GM21367 (cell line): ENCODE measurements around the gene M1AP.
"Not testable (repeated sequence)": the region's sequence is repeated elsewhere in the genome, so short reads cannot be mapped to it uniquely, and the experiment has no call there.

Experiments used
- ATAC-seq: cut with Tn5 transposase; IDR thresholded peaks from one replicate; pipeline ENCODE4 v1.9.1; 2021; ENCODE audit not compliant: unreplicated experiment

Gene M1AP

DNA sequence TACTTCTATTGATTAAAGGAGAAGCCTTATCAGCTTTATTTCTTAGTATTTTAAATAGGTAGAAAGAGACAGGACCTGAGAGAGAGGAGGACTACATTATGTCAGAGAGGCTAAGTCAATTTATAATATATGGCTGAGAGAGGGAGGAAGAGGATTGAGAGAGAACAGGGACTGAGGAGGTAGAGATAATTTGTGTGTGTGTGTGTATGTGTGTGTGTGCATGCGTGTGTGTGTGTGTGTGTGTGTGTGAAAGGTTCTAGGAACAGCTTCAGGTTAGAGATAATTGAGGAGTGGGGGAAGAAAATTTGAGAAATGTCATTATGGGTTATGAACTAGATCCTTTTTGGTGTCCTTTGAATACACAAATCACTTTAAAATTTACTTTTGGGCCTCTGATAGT is 78.4 kb downstream of the M1AP start:
- no peak for ATAC-seq

DNA sequence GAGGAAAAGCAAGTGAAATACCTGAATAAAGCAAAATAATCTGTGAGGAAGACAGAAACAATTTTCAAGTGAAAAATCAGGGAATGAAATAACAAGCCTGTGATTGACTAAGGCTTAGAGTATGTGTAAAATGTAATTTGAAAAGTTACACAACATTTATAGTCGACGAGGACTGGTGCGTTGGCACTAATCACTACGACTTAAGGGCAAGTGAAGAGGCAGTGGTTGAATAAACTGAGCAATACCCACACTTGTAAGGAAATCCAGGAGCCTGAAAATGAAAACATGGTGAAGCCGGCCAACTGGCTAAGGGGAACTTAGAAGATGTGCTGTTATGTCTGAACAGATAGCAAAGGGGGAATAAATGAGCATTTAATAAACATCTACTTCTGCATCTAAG is 80.2 kb downstream of the M1AP start:
- no peak for ATAC-seq

DNA sequence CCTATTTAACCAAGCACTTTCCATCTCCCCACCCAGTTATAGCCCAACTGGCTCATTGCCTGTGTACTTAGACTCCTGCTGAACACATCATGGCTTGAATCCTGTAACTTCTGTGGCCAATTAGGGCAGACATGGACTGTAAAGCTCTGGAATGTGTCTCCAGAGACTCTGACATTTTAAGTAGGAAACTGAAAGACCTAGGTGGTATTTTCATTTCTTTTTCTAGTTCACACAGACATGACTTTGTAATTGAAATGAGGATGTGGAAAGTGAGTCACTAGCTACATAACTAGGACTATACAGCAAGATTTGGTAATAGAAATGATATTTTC is 81.4 kb downstream of the M1AP start:
- ATAC-seq, result no peak

DNA sequence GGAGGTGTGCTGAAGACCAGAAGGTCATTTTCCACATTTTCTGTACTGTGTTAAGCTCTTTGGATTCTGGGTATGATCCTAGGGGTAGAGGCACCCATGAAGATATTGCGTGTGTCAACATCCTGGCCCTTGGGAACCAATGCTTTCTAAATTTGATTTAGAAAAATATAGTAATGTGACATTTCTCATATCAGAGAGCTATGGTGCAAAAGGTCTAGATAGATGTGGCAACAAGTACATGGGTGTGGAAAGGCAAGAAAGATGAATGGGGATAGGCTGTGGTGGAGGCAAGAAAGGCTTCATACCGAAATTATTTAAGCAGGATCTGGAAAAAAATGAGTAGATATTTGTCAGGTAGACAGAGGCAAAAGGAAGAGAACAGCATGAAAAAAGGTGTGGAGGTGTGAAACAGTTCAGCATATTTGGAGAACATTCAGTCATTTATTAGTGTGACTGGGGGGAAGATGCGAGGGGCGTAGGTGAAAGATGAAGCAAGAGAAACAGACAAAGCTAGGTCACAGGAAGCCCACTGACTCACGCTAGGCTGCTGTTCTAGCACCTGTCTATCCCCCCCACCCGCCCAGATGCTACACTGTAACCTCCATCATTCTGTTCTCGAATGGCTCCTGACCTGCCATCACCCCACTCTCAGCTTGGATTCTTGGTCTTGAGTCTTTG is 81.9 kb downstream of the M1AP start:
- ATAC-seq, result no peak

DNA sequence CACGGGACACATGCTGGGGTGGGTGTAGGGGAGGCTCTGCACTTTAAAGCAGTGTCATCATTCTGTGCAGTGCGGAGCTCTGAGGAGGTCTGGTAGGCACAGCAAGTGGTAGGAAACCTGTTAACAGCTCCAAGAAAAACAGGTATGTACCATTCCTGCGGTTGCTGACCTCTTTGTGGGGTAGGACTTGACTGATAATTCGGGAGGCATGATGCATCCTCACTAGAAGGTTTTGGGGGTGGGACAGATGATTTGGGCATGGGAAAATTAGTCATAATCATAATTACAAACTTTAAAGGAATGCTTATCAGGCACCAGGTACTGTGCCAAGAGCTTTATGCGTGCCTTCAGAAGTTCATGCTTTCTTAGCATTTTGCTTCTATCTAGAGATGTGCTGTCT is 83.9 kb downstream of the M1AP start:
- ATAC-seq, result no peak

DNA sequence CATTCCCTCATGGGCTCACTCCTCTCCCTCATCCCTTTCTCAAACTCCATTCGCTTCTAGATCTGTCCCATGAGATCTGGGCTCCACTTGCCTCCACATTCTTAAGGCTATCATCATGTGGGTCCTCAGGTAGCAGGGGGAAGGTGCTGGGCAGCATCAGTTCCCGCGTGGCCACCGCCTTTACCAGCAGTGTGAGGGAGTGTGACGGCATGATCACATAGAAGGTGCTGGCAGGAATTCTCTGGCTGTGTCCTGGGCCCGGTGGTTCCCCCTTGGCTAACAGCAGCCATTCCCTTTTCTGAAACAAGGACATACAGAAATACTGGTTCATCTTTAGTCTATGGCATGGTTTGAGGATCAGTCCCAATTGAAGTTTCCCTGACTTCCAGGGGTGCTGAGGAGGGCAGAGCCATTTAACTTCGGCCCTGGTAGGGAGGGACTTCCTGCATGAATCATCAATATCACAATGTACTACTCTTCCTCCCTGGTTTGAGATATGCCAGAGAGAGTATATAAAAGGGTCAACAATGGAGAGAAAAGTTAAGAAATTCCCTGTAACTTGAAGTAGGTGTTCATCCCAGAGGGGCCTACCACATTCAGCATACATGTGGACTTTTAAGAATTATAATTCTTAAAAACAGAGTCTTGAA is 85.9 kb downstream of the M1AP start:
- ATAC-seq, result no peak

DNA sequence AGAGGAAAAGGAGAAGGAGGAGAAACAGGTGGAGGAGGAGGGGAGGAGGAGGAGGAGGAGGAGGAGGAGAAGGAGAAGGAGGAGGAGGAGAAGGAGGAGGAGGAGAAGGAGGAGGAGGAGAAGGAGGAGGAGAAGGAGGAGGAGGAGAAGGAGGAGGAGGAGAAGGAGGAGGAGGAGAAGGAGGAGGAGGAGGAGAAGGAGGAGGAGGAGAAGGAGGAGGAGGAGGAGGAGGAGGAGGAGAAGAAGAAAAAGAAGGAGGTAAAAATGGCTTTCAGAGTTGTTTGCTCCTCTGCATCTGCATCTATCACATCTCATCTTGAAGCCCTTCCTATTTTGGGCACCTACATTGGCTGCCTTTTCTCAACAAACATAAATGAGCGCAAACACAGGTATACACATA is 87.1 kb downstream of the M1AP start:
- ATAC-seq, result not testable (repeated sequence)

DNA sequence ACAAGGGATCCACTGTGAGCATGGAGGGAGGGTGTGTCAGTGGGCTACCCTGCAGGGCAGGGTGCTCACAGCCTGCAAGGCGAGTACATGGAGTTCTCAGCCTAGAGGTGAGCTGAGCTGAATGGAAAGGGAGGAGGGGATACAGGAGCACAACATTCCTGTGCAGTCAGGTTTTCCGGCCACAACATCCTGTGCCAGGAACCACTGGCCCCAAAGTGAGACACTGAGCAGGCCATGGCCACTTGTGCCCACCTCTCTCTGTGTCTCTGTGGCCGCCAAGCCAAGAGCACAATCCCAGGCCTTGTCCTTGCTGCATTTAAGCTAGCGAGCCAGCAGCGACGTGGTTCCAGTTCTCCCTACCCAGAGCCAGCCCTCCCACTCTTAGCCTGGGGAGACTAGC is 87.5 kb downstream of the M1AP start:
- ATAC-seq, result no peak

DNA sequence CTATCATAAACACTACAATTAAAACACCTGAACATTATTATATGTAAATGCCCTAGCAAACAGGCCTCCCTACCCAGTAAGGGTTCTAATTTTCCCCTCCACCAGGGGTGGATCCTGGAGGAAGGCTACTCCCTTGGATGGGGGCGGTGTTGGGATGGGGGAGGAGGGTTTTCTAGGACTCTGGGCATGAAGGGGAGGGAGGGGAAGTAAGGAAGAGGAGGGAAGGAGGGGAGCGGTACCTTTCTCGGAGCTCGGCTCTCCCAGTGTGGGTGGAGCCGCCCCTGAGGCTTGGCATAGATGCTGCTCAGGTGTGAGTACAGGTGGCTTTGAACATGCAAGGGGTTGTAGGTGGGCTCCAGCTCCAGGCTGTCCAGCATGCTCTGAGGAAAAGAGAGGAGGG is 88.2 kb downstream of the M1AP start:
- no peak for ATAC-seq

DNA sequence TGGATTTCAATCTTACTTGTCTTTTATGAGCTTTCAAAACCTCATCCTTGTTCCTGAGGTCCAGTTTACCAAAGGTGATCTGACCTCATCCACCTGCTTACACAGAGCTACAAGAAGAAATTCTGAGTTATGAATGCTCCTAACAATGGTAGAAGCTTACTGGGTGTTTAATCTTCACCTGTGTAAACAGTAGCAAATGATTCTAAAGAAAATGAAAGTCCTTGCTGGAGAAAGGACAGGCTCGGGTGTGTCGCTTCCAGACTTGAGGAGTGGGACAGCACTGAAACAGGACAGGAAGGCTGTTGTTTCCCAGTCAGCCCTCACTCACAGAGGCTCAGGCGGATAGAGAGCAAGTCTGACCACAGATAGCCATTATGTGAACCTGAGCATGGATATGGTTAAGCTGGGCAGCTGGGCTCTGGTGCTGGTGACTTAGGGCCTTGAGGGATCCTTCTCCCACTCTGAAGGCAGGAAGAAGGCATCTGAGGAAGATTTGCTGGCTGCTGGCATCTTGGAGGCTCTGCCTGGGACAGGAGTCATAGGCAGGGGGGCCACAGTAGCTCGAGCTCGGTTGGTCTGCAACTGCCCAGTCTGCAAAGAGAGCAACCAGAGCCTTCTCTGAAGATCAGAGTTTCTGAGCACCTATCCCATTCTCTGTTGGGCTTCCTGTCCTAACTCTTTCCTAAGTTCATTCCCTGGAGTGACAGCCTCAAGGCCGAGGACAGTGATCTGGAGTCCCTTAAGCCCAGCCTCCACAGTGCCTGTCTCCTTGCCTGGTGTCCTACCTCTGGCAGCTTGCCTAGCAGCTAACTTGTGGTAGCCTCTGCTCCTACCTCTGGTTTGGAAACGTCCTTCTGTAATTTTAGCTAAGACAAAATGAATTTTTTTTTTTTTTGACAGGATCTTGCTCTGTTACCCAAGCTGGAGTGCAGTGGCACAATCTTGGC is 89.6 kb downstream of the M1AP start:
- ATAC-seq, result no peak

DNA sequence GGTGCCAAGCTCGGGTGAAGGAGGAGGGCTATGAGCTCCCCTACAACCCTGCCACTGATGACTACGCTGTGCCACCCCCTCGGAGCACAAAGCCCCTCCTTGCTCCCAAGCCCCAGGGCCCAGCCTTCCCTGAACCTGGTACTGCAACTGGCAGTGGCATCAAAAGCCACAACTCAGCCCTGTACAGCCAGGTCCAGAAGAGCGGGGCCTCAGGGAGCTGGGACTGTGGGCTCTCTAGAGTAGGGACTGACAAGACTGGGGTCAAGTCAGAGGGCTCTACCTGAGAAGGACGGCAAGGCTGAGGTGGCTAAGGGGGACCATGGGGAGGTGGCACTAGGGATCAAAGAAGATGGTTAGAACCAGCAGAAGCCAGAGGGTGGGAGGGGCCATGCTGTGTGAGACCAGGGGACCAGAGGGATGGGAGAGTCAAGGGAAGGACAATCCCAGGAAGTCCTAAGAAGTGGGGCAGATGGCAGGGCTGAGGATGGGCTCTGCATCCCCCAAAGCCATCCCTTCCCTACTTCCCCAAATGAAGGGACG is 91.2 kb downstream of the M1AP start:
- no peak for ATAC-seq

DNA sequence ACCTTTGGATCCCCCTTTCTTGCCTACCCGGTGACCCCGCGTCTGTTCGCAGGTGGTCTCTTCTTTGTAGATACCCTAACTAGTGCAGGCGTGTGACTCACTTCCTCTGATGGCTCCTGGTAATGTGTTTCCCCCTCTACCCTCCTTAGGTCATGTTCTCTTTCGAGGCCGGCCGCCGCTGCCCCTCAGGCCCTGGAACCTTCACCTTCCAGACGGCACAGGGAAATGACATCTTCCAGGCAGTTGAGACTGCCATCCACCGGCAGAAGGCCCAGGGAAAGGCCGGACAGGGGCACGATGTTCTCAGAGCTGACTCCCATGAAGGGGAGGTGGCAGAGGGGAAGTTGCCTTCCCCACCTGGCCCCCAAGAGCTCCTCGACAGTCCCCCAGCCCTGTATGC is 92.0 kb downstream of the M1AP start:
- ATAC-seq, result no peak

DNA sequence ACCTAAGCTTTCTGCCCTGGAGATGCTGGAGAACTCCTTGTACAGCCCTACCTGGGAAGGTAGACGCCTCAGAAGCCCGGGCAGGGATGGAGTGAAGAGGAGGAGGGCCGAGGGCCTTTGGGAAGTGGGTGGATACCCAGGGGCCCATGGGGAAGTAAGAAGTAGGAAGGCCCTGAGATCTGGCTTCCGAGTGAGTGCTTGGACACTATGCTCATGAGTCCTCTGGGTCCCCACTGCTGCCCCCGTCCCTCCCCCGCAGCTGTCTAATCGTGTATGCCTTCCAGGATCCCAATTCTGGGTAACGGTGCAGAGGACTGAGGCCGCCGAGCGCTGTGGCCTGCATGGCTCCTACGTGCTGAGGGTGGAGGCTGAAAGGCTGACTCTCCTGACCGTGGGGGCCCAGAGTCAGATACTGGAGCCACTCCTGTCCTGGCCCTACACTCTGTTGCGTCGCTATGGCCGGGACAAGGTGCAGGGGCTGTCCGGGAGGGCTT is 92.5 kb downstream of the M1AP start:
- ATAC-seq, result no peak

DNA sequence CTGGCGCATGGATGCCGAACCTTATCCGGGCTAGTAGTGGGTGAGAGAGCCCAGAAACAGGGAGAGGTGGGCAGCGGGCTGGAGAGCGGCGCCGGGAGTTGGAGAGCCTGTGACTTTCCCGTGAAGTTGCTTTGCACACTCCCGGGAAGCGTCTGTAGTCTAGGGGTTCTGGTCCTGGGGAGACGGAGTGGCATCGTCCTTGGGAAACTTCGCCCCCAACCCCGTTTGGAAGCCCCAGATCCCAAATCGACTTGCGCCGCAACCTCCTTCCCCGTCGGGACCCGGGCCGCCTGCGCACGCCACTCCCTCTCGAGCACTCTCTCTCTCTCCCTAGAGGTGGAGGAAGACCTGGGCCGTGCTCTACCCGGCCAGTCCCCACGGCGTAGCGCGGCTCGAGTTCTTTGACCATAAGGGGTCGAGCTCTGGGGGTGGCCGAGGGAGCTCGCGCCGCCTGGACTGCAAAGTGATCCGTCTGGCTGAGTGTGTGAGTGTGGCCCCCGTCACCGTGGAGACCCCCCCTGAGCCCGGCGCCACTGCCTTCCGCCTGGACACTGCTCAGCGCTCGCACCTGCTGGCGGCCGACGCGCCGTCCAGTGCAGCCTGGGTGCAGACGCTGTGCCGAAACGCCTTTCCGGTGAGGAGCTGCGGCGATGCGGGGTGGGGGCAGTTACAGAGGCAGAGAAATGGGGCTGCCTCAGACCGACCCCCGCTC is 93.2 kb downstream of the M1AP start:
- ATAC-seq, result peak; percentile 31

DNA sequence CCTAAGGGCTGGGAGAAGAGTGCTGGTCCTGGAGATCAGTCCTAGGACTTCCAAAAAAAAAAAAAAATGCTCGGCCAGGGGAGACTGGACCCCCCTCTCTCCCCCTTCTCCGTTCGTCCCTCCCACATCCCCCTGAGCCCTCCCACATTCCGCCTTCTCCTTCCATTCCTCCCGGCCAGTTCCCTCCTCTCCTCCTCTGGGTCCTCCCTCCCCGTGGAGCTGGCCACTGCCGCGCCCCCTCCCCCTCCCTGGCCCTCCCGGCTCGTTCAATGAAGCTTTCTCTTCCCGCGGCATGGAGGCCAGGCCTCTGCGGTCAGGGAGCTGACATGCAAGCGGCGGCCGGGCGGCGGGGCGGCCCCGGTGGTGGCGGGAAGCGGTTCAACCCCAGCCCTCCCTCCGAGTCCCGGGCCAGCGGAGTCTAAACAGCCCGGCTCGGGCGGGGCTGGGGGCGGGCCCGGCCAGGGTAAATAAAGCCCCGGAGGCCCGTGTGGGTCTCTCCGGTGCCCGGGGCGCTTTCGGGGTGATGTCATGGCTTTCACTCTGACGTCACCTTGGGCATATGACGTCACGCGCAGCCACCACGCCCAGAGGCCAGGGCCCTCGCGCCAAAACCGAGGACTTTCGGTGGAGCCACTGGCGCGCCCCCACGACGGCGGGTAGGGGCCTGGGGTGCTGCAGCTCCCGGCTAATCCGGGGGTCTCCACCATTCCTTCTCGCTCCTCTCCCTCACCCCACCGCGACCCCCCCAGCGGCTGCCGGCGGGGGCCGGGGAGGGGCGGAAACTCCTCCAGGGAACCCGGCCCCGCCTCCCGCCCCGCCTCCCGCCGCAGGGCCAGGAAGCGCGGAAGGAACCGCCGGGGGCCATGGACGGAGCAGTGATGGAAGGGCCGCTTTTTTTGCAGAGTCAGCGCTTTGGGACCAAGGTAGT is 94.0 kb downstream of the M1AP start, which contains the start of the genes DOK1 and LOXL3:
TSS of gene DOK1 (plus strand) at position 829 of the 928 bp plus-strand sequence. CDS start at position 864, 35 bp downstream.
TSS of gene LOXL3 (minus strand) at position 51 of the 928 bp plus-strand sequence. CDS start 1,308 bp downstream, outside the sequence.
- peak; percentile 50 for ATAC-seq

DNA sequence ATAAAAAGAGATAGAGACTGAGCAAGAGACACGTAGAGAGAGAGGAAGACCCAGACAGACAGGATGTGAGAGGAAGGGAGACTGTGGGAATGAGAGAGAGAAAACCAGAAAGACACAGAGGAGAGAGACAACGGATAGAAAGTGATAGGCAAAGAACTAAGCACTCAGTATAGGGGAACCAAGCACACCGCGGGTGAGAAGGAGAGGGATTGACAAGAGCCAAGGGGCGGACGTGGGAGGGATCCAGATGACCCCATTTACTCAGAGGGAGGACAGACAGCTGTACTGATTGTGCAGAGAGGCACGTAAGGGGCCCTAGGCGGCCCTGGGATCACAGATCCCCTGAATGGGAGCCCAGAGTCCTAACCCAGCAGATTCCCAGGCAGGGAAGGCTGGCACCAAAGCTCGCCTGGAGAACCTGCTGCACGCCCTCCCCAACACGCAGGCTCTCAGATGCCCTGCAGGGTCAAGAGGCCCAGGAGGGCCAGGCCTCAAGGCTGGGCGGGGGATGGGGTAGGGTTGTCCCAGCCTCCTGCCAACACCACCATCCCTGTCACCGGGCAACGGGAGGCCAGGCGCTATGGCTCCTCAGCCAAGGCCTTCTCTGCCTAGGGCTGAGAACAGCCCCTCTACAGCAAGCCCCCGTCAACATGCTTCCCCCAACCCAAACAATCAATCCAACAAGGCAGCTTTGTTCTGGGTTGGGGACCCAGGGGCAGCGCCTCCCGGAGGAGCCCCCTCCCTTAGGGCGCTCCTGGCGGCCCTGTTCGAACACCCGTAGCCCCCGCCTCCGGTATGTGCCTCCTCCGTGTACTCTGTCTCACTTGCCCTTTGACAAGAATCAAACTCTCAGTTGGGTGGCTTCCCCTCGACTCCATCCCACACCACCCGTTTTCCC is 95.0 kb downstream of the M1AP start:
- ATAC-seq, result no peak

DNA sequence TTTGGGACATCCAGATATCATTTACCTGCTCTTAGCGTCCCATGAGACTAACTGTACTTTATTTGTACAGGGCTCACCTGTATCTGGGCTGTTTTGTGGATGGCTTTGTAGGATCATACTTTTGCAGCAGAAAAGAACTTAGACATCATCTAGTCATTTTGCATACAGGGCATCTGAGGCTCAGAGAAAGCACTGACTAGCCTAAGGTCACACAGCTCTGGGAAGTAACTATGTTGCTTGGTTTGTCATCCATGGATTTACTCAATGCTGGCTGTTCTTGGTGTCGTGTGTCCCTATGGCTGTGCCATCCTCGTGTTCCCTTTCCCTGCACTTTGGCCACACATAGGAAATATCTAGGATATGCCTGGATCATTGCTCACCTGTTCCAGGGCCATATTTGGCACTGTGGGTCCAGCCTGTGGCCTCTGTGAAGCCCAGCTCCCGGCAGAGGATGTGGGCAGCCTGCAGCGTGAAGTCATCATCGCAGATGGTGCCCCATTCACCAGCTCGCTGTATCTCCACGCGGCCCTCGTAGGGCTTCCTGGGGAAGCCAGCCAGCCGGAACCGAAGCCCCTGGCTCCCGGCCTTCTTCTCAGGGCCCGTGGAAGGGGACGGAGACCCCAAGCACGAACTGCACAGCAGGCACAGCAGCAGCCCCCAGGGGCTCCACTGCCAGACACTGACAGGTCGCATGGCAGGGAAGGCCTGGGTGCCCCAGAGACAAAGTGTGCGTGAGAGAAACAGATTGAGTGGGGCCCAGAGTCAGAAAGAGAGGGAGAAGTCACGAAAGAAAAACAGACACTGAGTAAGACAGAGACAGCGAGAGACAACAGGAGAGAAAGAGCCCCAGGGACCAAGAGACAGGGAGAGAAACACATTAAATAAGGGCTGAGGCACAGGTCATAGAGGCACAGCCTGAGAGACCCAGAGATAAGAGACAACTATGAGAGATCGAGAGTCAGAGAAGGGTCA is 95.9 kb downstream of the M1AP start:
- no peak for ATAC-seq
